Natural killer cell (primary cell): ENCODE measurements around the gene VRK2. TPM values are rescaled to one million over a fixed set of nuclear protein-coding genes. Genes with fewer than 3 reads are reported as not detected.
"Not testable (repeated sequence)": the region's sequence is repeated elsewhere in the genome, so short reads cannot be mapped to it uniquely, and the experiment has no call there.

Source experiments
- ATAC-seq, 3 donors: fragments of 150-1000 bp in 2 of 3; fragments of 200-7000 bp in 1 of 3; cut with Tn5 transposase; 1 replicate in 1 of 3; 2 replicates in 2 of 3; pipeline ENCODE4 v1.10.0; 2021; ENCODE audit warnings: mild to moderate bottlenecking in 2 of 3, moderate library complexity in 2 of 3
- DNase-seq, 2 donors: peaks; one replicate each; pipeline versions ENCODE4 v3.0.0 to v3.0.0-alpha.2; 2013 to 2021; ENCODE audit warnings: mixed read lengths in 1 of 2
- H3K27ac ChIP-seq: one replicate; pipeline ENCODE4 v1.5.1; 2013; ENCODE audit warnings: mild to moderate bottlenecking, low read length
- H3K27me3 ChIP-seq: one replicate; pipeline ENCODE4 v1.6.1; 2013; ENCODE audit warnings: low read length; ENCODE audit not compliant: control insufficient read depth, insufficient read depth
- H3K36me3 ChIP-seq: one replicate; pipeline ENCODE4 v1.6.1; 2013; ENCODE audit warnings: low read length; ENCODE audit not compliant: control insufficient read depth, insufficient read depth
- H3K4me1 ChIP-seq: one replicate; pipeline ENCODE4 v1.6.1; 2013; ENCODE audit warnings: low read length; ENCODE audit not compliant: control insufficient read depth, insufficient read depth
- H3K4me3 ChIP-seq: one replicate; pipeline ENCODE4 v1.5.1; 2013; ENCODE audit warnings: low read length
- H3K9me3 ChIP-seq: one replicate; pipeline ENCODE4 v1.6.1; 2013; ENCODE audit warnings: low read length; ENCODE audit not compliant: control insufficient read depth, insufficient read depth
- H3K27ac Mint-ChIP-seq, 2 donors: one replicate each; pipeline ENCODE4 v1.8.0; 2022; ENCODE audit warnings: mild to moderate bottlenecking in 2 of 2, mixed read lengths in 2 of 2, moderate library complexity in 1 of 2
- H3K27me3 Mint-ChIP-seq, 2 donors: one replicate each; pipeline ENCODE4 v1.8.0; 2022; ENCODE audit warnings: low read depth in 2 of 2, mixed read lengths in 2 of 2
- H3K36me3 Mint-ChIP-seq: one replicate; pipeline ENCODE4 v1.8.0; 2022; ENCODE audit warnings: mixed read lengths
- H3K4me1 Mint-ChIP-seq, 2 donors: one replicate each; pipeline ENCODE4 v1.8.0; 2022; ENCODE audit warnings: mixed read lengths in 2 of 2
- H3K4me3 Mint-ChIP-seq: one replicate; pipeline ENCODE4 v1.8.0; 2022; ENCODE audit warnings: mild to moderate bottlenecking, moderate library complexity, mixed read lengths
- H3K9me3 Mint-ChIP-seq, 2 donors: one replicate each; pipeline ENCODE4 v1.8.0; 2022; ENCODE audit warnings: mixed read lengths in 2 of 2
- CTCF ChIP-seq: fragments of 200-600 bp; IDR thresholded peaks from one replicate; pipeline ENCODE4 v1.8.0; 2022; ENCODE audit warnings: antibody characterized with exemption
- WGBS: methylation state at CpG from one replicate; pipeline ENCODE4 v1.1.7; 2013; ENCODE audit warnings: missing lambda C conversion rate; ENCODE audit not compliant: insufficient coverage; 5-methylcytosine and 5-hydroxymethylcytosine counted together
- intact Hi-C: fragments of 100-400 bp; cut with micrococcal nuclease; formaldehyde crosslinking; loops from one replicate; pipeline ENCODE4 v1.14.2; 2022
- total RNA-seq, 4 donors: library from RNA; stranded (reverse); fragments of 120-200 nt in 1 of 4; gene quantifications; one replicate each; pipeline versions ENCODE4 v1.2.3 to v1.2.4, GENCODE V29; 2013 to 2022

The VRK2 gene
- total RNA-seq, 3 donors from 2014 or later (not counting 1 experiment from before 2014, with no cell fraction given), result 25.0 to 29.7 (median 25.4) TPM

DNA sequence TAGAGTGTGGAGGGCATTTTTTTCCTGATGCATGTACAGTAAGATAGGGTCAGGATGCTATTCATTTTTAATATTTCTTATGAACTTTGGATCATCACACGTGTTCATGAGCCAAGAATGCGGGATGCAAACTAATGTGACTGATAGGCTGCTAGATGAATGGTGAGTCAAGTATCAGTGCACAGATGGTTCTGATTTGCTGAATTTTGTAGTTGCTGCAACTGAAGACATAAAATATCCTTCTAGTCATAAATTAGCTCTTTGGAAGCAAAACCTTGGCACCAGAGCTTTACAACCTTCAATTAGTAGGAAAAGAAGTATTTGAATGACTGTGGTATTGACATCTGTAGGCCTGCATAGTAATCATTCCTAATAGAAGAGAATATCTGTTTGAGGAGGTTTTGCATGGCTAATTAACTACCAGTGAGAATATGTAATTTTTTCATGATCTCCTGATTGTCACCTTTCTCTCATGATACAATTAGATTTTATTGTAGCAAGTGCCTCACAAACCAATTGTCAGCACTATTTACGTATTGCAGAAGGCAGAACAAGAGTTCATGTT lies 94.0 kb downstream of the VRK2 start:
- no peak overlapping the region for H3K27ac Mint-ChIP-seq
- H3K4me1 Mint-ChIP-seq, result no peaks in the 10 kb centered on the region
- no peak for TF ChIP-seq CTCF
- Histone ChIP-seq H3K27ac (no peak overlapping the region), H3K9me3 (no peaks in the 10 kb centered on the region), H3K4me3 (no peak overlapping the region), H3K4me1 (no peaks in the 10 kb centered on the region), H3K27me3 (no peaks in the 10 kb centered on the region), H3K36me3 (peaks cover 12% of the 10 kb centered on the region)
- H3K4me3 Mint-ChIP-seq, result no peak overlapping the region
- H3K36me3 Mint-ChIP-seq, result no peaks in the 10 kb centered on the region
- ATAC-seq (no peak), DNase-seq (no peak)
- H3K27me3 Mint-ChIP-seq, result no peaks in the 10 kb centered on the region
- WGBS, result 100% methylated on average over 3 of the region's 3 CpGs
- intact Hi-C loops, result no loop called here
- H3K9me3 Mint-ChIP-seq, result no peaks in the 10 kb centered on the region

DNA sequence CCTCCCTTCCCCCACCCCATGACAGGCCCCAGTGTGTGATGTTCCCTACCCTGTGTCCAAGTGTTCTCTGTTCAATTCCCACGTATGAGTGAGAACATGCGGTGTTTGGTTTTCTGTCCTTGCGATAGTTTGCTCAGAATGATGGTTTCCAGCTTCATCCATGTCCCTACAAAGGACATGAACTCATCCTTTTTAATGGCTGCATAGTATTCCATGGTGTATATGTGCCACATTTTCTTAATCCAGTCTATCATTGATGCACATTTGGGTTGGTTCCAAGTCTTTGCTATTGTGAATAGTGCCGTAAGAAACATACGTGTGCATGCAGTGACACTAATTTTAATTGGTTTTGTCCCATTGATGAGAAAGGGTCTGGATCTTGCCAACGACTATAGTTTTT lies 99.2 kb downstream of the VRK2 start:
- H3K4me3 Mint-ChIP-seq, H3K36me3 Mint-ChIP-seq, H3K27me3 ChIP-seq, H3K9me3 Mint-ChIP-seq, H3K27ac Mint-ChIP-seq, ATAC-seq, H3K27ac ChIP-seq, H3K4me1 Mint-ChIP-seq, intact Hi-C loops, H3K9me3 ChIP-seq, H3K27me3 Mint-ChIP-seq, DNase-seq, H3K4me3 ChIP-seq, H3K4me1 ChIP-seq, H3K36me3 ChIP-seq: not testable (repeated sequence)
- 99% methylated on average over 5 of the region's 6 CpGs for WGBS

GRCh38 chr2:58146707-58147106 lies 100.1 kb downstream of the VRK2 start:
- H3K4me1 Mint-ChIP-seq, result peaks cover 0 to 6% of the 10 kb centered on the region in 2 donors
- no peak for TF ChIP-seq CTCF
- H3K27ac Mint-ChIP-seq, result no peak overlapping the region
- no peaks in the 10 kb centered on the region for H3K36me3 Mint-ChIP-seq
- DNase-seq (no peak), ATAC-seq (no peak)
- WGBS, result no CpG with 5 or more reads among the region's 1 CpG
- no peaks in the 10 kb centered on the region for H3K9me3 Mint-ChIP-seq
- H3K4me3 ChIP-seq, result no peak overlapping the region
- H3K36me3 ChIP-seq, result peaks cover 9% of the 10 kb centered on the region
- no peak overlapping the region for H3K4me3 Mint-ChIP-seq
- no peak overlapping the region for H3K27ac ChIP-seq
- no peaks in the 10 kb centered on the region for H3K4me1 ChIP-seq
- no peaks in the 10 kb centered on the region for H3K9me3 ChIP-seq
- H3K27me3 ChIP-seq, result no peaks in the 10 kb centered on the region
- intact Hi-C loops, result no loop called here
- no peaks in the 10 kb centered on the region for H3K27me3 Mint-ChIP-seq

- 97% methylated on average over 3 of the region's 7 CpGs for WGBS
- no peak for DNase-seq
- Histone ChIP-seq H3K4me1 (no peaks in the 10 kb centered on the region), H3K4me3 (no peak overlapping the region), H3K9me3 (no peaks in the 10 kb centered on the region), H3K27me3 (no peaks in the 10 kb centered on the region), H3K27ac (no peak overlapping the region), H3K36me3 (peaks cover 27% of the 10 kb centered on the region)
- Mint-ChIP-seq H3K4me3 (no peak overlapping the region), H3K27me3 (no peaks in the 10 kb centered on the region), H3K9me3 (no peaks in the 10 kb centered on the region), H3K4me1 (peaks cover 9 to 10% of the 10 kb centered on the region in 2 donors), H3K36me3 (peaks cover 9% of the 10 kb centered on the region), H3K27ac (no peak overlapping the region)
- intact Hi-C loops, result no loop called here
- ATAC-seq, result no peak
- TF ChIP-seq CTCF, result no peak
These were observed 108.7 kb downstream of the VRK2 start for GRCh38 chr2:58155160-58155778.
